ENCODE results near the gene SLC39A12. TPM values are rescaled to one million over a fixed set of nuclear protein-coding genes. Genes with fewer than 3 reads are reported as not detected.

The SLC39A12 gene
- total and polyA plus RNA-seq, 2 experiments from 2014 or later: not detected

DNA sequence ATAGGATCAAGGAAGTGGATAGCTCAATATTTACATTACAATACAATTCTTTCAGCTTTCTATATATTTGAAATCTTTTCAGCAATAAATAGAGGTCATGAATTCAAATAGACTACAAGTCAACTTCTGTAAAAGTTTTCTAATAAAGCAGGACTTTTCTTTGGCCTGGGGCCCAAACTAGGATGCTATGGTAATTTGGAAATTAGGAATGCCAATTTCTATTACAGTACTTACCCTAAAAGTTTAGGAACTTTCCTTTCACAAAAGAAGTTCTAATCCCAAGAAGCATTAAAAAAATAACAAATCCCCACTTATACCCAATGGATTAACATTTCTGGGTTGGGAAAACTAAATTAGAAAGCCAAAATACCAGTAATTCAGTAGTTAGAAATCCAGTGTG is 40.5 kb downstream of the SLC39A12 start:
- no peak overlapping the region for H3K4me3 ChIP-seq
- H4K20me1 ChIP-seq (replicated peaks; ENCODE audit: insufficient read depth): no peaks in the 10 kb centered on the region
- H3K27ac Mint-ChIP-seq: no peak overlapping the region
- H3K4me1 Mint-ChIP-seq: no peaks in the 10 kb centered on the region; the same call in 2 of the 3 replicates
- H3K27me3 Mint-ChIP-seq (ENCODE audit: insufficient read depth, low read depth, poor library complexity): no peaks in the 10 kb centered on the region
- no peaks in the 10 kb centered on the region for H3K36me3 ChIP-seq (ENCODE audit: insufficient read depth)
- no peak overlapping the region for H2AFZ ChIP-seq
- DNase-seq (ENCODE audit: low spot score) (no peak), ATAC-seq (no peak)
- TF ChIP-seq JUNB (IDR thresholded peaks at IDR 0.05; ENCODE audit: unreplicated experiment) (no peak), POLR2AphosphoS5 (IDR thresholded peaks at IDR 0.05; ENCODE audit: low read depth) (no peak), EZH2phosphoT487 (IDR thresholded peaks at IDR 0.05; ENCODE audit: unreplicated experiment) (no peak), NANOG (IDR thresholded peaks at IDR 0.05; ENCODE audit: borderline replicate concordance) (no peak), ZNF331 (CRISPR knock-in tag; IDR thresholded peaks at IDR 0.05; ENCODE audit: low read depth) (no peak), ZNF114 (CRISPR knock-in tag; IDR thresholded peaks at IDR 0.05) (no peak), STAT1 (IDR thresholded peaks at IDR 0.05; ENCODE audit: unreplicated experiment) (no peak), CREB1 (CRISPR knock-in tag; IDR thresholded peaks at IDR 0.05; ENCODE audit: low read depth) (no peak), EZH2 (IDR thresholded peaks at IDR 0.05; ENCODE audit: low read depth, unreplicated experiment) (no peak)
- TF ChIP-seq, protein P1, sequence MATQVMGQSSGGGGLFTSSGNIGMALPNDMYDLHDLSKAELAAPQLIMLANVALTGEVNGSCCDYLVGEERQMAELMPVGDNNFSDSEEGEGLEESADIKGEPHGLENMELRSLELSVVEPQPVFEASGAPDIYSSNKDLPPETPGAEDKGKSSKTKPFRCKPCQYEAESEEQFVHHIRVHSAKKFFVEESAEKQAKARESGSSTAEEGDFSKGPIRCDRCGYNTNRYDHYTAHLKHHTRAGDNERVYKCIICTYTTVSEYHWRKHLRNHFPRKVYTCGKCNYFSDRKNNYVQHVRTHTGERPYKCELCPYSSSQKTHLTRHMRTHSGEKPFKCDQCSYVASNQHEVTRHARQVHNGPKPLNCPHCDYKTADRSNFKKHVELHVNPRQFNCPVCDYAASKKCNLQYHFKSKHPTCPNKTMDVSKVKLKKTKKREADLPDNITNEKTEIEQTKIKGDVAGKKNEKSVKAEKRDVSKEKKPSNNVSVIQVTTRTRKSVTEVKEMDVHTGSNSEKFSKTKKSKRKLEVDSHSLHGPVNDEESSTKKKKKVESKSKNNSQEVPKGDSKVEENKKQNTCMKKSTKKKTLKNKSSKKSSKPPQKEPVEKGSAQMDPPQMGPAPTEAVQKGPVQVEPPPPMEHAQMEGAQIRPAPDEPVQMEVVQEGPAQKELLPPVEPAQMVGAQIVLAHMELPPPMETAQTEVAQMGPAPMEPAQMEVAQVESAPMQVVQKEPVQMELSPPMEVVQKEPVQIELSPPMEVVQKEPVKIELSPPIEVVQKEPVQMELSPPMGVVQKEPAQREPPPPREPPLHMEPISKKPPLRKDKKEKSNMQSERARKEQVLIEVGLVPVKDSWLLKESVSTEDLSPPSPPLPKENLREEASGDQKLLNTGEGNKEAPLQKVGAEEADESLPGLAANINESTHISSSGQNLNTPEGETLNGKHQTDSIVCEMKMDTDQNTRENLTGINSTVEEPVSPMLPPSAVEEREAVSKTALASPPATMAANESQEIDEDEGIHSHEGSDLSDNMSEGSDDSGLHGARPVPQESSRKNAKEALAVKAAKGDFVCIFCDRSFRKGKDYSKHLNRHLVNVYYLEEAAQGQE (IDR thresholded peaks at IDR 0.05; ENCODE audit: unreplicated experiment): no peak
- TF ChIP-seq, protein P2, sequence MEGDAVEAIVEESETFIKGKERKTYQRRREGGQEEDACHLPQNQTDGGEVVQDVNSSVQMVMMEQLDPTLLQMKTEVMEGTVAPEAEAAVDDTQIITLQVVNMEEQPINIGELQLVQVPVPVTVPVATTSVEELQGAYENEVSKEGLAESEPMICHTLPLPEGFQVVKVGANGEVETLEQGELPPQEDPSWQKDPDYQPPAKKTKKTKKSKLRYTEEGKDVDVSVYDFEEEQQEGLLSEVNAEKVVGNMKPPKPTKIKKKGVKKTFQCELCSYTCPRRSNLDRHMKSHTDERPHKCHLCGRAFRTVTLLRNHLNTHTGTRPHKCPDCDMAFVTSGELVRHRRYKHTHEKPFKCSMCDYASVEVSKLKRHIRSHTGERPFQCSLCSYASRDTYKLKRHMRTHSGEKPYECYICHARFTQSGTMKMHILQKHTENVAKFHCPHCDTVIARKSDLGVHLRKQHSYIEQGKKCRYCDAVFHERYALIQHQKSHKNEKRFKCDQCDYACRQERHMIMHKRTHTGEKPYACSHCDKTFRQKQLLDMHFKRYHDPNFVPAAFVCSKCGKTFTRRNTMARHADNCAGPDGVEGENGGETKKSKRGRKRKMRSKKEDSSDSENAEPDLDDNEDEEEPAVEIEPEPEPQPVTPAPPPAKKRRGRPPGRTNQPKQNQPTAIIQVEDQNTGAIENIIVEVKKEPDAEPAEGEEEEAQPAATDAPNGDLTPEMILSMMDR (conservative IDR thresholded peaks at IDR 0.05; ENCODE audit: low read depth in 2 of 2): no peak
- TF ChIP-seq, protein P3, sequence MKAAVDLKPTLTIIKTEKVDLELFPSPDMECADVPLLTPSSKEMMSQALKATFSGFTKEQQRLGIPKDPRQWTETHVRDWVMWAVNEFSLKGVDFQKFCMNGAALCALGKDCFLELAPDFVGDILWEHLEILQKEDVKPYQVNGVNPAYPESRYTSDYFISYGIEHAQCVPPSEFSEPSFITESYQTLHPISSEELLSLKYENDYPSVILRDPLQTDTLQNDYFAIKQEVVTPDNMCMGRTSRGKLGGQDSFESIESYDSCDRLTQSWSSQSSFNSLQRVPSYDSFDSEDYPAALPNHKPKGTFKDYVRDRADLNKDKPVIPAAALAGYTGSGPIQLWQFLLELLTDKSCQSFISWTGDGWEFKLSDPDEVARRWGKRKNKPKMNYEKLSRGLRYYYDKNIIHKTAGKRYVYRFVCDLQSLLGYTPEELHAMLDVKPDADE (IDR thresholded peaks at IDR 0.05): no peak
- TF ChIP-seq, protein P4, sequence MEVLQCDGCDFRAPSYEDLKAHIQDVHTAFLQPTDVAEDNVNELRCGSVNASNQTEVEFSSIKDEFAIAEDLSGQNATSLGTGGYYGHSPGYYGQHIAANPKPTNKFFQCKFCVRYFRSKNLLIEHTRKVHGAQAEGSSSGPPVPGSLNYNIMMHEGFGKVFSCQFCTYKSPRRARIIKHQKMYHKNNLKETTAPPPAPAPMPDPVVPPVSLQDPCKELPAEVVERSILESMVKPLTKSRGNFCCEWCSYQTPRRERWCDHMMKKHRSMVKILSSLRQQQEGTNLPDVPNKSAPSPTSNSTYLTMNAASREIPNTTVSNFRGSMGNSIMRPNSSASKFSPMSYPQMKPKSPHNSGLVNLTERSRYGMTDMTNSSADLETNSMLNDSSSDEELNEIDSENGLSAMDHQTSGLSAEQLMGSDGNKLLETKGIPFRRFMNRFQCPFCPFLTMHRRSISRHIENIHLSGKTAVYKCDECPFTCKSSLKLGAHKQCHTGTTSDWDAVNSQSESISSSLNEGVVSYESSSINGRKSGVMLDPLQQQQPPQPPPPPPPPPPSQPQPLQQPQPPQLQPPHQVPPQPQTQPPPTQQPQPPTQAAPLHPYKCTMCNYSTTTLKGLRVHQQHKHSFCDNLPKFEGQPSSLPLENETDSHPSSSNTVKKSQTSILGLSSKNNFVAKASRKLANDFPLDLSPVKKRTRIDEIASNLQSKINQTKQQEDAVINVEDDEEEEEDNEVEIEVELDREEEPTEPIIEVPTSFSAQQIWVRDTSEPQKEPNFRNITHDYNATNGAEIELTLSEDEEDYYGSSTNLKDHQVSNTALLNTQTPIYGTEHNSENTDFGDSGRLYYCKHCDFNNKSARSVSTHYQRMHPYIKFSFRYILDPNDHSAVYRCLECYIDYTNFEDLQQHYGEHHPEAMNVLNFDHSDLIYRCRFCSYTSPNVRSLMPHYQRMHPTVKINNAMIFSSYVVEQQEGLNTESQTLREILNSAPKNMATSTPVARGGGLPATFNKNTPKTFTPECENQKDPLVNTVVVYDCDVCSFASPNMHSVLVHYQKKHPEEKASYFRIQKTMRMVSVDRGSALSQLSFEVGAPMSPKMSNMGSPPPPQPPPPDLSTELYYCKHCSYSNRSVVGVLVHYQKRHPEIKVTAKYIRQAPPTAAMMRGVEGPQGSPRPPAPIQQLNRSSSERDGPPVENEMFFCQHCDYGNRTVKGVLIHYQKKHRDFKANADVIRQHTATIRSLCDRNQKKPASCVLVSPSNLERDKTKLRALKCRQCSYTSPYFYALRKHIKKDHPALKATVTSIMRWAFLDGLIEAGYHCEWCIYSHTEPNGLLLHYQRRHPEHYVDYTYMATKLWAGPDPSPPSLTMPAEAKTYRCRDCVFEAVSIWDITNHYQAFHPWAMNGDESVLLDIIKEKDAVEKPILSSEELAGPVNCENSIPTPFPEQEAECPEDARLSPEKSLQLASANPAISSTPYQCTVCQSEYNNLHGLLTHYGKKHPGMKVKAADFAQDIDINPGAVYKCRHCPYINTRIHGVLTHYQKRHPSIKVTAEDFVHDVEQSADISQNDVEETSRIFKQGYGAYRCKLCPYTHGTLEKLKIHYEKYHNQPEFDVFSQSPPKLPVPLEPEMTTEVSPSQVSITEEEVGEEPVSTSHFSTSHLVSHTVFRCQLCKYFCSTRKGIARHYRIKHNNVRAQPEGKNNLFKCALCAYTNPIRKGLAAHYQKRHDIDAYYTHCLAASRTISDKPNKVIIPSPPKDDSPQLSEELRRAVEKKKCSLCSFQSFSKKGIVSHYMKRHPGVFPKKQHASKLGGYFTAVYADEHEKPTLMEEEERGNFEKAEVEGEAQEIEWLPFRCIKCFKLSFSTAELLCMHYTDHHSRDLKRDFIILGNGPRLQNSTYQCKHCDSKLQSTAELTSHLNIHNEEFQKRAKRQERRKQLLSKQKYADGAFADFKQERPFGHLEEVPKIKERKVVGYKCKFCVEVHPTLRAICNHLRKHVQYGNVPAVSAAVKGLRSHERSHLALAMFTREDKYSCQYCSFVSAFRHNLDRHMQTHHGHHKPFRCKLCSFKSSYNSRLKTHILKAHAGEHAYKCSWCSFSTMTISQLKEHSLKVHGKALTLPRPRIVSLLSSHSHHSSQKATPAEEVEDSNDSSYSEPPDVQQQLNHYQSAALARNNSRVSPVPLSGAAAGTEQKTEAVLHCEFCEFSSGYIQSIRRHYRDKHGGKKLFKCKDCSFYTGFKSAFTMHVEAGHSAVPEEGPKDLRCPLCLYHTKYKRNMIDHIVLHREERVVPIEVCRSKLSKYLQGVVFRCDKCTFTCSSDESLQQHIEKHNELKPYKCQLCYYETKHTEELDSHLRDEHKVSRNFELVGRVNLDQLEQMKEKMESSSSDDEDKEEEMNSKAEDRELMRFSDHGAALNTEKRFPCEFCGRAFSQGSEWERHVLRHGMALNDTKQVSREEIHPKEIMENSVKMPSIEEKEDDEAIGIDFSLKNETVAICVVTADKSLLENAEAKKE (CRISPR knock-in tag; IDR thresholded peaks at IDR 0.05): no peak
- no peaks in the 10 kb centered on the region for H3K79me2 ChIP-seq (replicated peaks; ENCODE audit: insufficient read depth)
- H3K36me3 Mint-ChIP-seq (ENCODE audit: low read depth): no peaks in the 10 kb centered on the region
- H3K9me3 Mint-ChIP-seq: no peaks in the 10 kb centered on the region; the same call in 2 of the 3 replicates
- no peaks in the 10 kb centered on the region for H3K9me2 ChIP-seq (ENCODE audit: insufficient read depth)
- no peaks in the 10 kb centered on the region for H3F3A ChIP-seq (replicated peaks; ENCODE audit: low read depth)
- no peak overlapping the region for H3K4me2 ChIP-seq
- H3K27me3 ChIP-seq (ENCODE audit: insufficient read depth): no peaks in the 10 kb centered on the region
- H3K4me3 Mint-ChIP-seq: no peak overlapping the region
- H3K27ac ChIP-seq (ENCODE audit: low read depth): no peak overlapping the region
- H3K4me1 ChIP-seq (ENCODE audit: insufficient read depth): no peaks in the 10 kb centered on the region
